Measurements from ENCODE around the gene NTF3.

The NTF3 gene

DNA sequence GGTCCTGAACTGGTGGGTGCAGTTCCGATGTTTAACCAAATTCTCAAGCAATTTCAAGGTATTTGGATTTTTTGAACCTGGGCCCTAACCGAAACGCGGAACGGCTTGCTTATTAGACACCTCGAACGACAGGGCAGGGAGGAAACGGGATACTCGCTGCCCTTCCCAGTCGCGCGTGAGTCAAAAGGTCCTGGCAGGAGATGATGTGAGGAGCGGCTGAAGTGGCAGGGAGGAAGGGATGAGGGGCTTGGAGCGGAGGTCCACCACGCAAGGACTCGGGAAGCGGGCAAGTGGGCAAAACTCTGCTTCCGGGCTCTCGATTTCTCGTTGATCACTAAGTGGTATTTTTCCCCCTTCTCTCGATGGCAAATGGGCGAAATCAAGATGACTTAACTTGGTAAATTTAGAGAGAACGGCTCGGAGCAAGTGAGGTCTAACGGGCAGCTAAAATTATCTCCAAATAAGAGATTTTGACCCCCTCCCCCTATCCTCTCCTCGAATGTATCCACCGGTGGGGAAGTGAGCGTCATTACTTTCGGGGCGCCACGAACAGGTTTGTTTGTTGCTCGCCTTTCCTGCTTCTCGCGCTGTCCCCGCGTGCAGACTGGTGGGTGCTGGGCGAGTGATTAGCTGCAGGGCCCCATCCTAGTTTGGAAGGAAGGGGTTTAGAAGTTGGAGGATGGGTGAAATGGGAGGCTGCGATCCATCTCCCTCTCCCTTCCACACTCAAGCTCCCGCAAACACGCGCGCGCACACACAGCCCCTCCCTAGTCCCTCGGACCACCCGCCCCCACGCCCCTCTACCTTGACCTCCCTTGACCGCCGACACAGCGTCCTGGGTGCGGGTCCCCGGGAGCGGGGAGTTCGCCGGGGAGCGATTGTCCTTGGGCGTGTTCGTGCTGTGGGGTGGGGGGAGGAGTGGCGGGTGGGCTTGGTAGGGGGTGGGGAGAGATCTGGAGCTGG, 986 bp upstream of the NTF3 start:
- H3K4me3 ChIP-seq (ENCODE audit: low read depth in 1 of 2, low read length in 2 of 2), result no peak overlapping the region

DNA sequence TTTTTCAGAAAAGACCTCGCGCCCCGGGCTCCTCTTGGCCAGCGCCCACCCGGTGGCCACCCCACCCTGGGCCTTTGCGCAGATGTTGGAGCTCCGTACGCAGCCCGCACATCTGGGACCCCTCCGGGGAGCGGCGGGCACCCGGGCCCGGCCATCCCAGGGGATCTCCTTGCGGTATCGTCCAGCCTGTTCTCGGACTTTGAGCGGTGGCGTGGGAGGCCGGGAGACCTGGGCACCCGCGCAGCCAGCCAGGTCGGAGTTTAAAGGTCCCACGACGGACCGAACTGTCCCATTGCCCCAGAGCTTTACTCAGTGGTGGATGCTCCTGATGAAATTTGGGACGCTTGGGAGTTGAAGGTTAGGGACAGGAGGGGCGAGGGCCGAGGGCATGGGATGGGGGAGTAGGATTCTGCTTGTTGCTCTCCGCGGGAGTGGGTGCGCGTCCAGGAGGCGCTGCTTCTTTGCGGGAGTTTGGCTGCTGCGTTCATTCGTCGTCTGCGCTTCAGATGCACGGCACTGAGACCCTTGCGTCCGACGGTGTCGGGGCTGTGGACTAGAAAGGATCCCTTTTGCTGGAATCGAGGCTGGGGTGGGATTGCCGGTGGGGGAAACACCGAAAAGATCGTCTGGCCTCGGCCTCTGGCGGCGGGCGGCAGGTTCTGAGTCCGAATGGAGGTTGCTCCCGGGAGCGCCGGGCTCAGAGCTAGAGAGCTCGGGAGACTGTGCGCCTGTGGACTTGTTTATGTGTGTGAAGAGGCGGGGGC, 1.4 kb downstream of the NTF3 start:
- H3K27ac ChIP-seq (ENCODE audit: low read length), result no peak overlapping the region
- H3K9me3 ChIP-seq (ENCODE audit: insufficient read depth, low read length, severe bottlenecking), result no peaks in the 10 kb centered on the region
- ATAC-seq (ENCODE audit: insufficient read depth, low read depth), result no peak
- H3K4me3 ChIP-seq (ENCODE audit: low read depth in 1 of 2, low read length in 2 of 2), result no peak overlapping the region
- no peaks in the 10 kb centered on the region for H3K36me3 ChIP-seq (ENCODE audit: insufficient read depth, low read length)
- H3K4me1 ChIP-seq (ENCODE audit: insufficient read depth, low read length), result no peaks in the 10 kb centered on the region
- H2AFZ ChIP-seq (ENCODE audit: low read depth, low read length), result no peak overlapping the region
- no peaks in the 10 kb centered on the region for H4K20me1 ChIP-seq (ENCODE audit: insufficient read depth, low read length)
- H3K4me2 ChIP-seq (ENCODE audit: insufficient read depth, low read length), result no peak overlapping the region
- TF ChIP-seq, protein P1, sequence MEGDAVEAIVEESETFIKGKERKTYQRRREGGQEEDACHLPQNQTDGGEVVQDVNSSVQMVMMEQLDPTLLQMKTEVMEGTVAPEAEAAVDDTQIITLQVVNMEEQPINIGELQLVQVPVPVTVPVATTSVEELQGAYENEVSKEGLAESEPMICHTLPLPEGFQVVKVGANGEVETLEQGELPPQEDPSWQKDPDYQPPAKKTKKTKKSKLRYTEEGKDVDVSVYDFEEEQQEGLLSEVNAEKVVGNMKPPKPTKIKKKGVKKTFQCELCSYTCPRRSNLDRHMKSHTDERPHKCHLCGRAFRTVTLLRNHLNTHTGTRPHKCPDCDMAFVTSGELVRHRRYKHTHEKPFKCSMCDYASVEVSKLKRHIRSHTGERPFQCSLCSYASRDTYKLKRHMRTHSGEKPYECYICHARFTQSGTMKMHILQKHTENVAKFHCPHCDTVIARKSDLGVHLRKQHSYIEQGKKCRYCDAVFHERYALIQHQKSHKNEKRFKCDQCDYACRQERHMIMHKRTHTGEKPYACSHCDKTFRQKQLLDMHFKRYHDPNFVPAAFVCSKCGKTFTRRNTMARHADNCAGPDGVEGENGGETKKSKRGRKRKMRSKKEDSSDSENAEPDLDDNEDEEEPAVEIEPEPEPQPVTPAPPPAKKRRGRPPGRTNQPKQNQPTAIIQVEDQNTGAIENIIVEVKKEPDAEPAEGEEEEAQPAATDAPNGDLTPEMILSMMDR (IDR thresholded peaks at IDR 0.05; ENCODE audit: borderline replicate concordance, extremely low read depth, low read length, poor library complexity, severe bottlenecking), result no peak
- TF ChIP-seq EZH2 (IDR thresholded peaks at IDR 0.05; ENCODE audit: borderline replicate concordance, low read depth, low read length, severe bottlenecking), result no peak
- H3K9ac ChIP-seq (ENCODE audit: low read depth, low read length), result no peak overlapping the region
- peaks cover 3% of the 10 kb centered on the region for H3K27me3 ChIP-seq (ENCODE audit: insufficient read depth, low read length, poor library complexity)
- H3K79me2 ChIP-seq (ENCODE audit: insufficient read depth, low read length), result no peaks in the 10 kb centered on the region
- DNase-seq, result no peak

More for the DNA sequence above, 986 bp upstream of the NTF3 start:
- no peaks in the 10 kb centered on the region for H3K79me2 ChIP-seq (ENCODE audit: insufficient read depth, low read length)
- no peaks in the 10 kb centered on the region for H3K4me1 ChIP-seq (ENCODE audit: insufficient read depth, low read length)
- ATAC-seq (ENCODE audit: insufficient read depth, low read depth), result no peak
- TF ChIP-seq EZH2 (IDR thresholded peaks at IDR 0.05; ENCODE audit: borderline replicate concordance, low read depth, low read length, severe bottlenecking), result no peak
- TF ChIP-seq, protein P1 (IDR thresholded peaks at IDR 0.05; ENCODE audit: borderline replicate concordance, extremely low read depth, low read length, poor library complexity, severe bottlenecking), result no peak
- no peak for DNase-seq
- no peaks in the 10 kb centered on the region for H3K9me3 ChIP-seq (ENCODE audit: insufficient read depth, low read length, severe bottlenecking)
- H3K36me3 ChIP-seq (ENCODE audit: insufficient read depth, low read length), result no peaks in the 10 kb centered on the region
- peaks cover 8% of the 10 kb centered on the region for H3K27me3 ChIP-seq (ENCODE audit: insufficient read depth, low read length, poor library complexity)
- H3K9ac ChIP-seq (ENCODE audit: low read depth, low read length), result no peak overlapping the region
- no peak overlapping the region for H3K27ac ChIP-seq (ENCODE audit: low read length)
- no peak overlapping the region for H2AFZ ChIP-seq (ENCODE audit: low read depth, low read length)
- H3K4me2 ChIP-seq (ENCODE audit: insufficient read depth, low read length), result no peak overlapping the region
- H4K20me1 ChIP-seq (ENCODE audit: insufficient read depth, low read length), result no peaks in the 10 kb centered on the region

DNA sequence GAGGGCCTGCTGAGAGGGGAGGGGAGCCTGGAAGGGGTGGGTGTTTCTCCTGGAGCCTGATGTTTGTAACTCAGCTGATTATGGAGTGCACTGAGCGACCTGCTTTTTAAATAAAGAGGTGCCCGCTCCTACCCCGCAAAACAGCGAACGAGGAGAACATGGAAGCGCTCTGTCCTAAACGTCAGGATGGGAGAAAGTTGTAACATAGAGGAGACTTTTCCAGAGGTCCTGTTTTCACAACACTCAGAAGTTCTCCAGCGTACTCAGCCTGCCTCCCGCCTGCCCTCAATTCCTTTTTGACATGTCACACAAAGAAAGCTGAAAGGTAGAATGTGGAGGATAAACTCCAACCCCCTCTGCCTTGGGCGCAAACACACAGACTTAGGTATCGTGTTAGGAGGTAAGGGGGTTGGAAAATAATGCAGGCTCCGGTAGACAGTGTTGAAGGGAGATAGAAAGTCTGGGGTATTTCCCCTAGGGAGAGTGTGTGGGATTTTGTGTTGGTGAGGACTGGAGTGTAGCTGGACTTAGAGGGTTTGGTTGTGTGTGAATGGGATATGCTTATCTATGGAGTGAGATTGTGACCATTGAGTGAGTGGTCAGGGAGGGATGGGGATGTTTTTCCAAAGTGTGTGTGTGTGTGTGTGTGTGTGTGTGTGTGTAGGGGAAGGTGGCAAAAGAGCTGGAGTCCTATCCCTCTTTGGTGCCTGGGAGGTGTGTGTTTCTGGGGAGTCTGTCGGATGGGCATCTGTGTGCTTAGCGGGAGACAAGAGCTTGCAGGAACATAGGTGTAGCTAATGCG, 2.1 kb downstream of the NTF3 start:
- Histone ChIP-seq H3K79me2 (ENCODE audit: insufficient read depth, low read length) (no peaks in the 10 kb centered on the region), H4K20me1 (ENCODE audit: insufficient read depth, low read length) (no peaks in the 10 kb centered on the region), H3K36me3 (ENCODE audit: insufficient read depth, low read length) (no peaks in the 10 kb centered on the region), H3K9ac (ENCODE audit: low read depth, low read length) (no peak overlapping the region), H3K9me3 (ENCODE audit: insufficient read depth, low read length, severe bottlenecking) (no peaks in the 10 kb centered on the region), H3K4me3 (ENCODE audit: low read depth in 1 of 2, low read length in 2 of 2) (no peak overlapping the region), H3K4me2 (ENCODE audit: insufficient read depth, low read length) (no peak overlapping the region), H3K27me3 (ENCODE audit: insufficient read depth, low read length, poor library complexity) (peaks cover 3% of the 10 kb centered on the region), H3K27ac (ENCODE audit: low read length) (no peak overlapping the region), H3K4me1 (ENCODE audit: insufficient read depth, low read length) (no peaks in the 10 kb centered on the region), H2AFZ (ENCODE audit: low read depth, low read length) (no peak overlapping the region)
- no peak for ATAC-seq (ENCODE audit: insufficient read depth, low read depth)
- TF ChIP-seq, protein P1 (IDR thresholded peaks at IDR 0.05; ENCODE audit: borderline replicate concordance, extremely low read depth, low read length, poor library complexity, severe bottlenecking), result no peak
- TF ChIP-seq EZH2 (IDR thresholded peaks at IDR 0.05; ENCODE audit: borderline replicate concordance, low read depth, low read length, severe bottlenecking), result no peak
- no peak for DNase-seq

All from DND-41 (cell line).